ENCODE results near the gene SNX1. TPM values are rescaled to one million over a fixed set of nuclear protein-coding genes. Genes with fewer than 3 reads are reported as not detected.
"Not testable (repeated sequence)": the region's sequence is repeated elsewhere in the genome, so short reads cannot be mapped to it uniquely, and the experiment has no call there.

SNX1 gene, protein sequence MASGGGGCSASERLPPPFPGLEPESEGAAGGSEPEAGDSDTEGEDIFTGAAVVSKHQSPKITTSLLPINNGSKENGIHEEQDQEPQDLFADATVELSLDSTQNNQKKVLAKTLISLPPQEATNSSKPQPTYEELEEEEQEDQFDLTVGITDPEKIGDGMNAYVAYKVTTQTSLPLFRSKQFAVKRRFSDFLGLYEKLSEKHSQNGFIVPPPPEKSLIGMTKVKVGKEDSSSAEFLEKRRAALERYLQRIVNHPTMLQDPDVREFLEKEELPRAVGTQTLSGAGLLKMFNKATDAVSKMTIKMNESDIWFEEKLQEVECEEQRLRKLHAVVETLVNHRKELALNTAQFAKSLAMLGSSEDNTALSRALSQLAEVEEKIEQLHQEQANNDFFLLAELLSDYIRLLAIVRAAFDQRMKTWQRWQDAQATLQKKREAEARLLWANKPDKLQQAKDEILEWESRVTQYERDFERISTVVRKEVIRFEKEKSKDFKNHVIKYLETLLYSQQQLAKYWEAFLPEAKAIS
- total RNA-seq = 111 TPM
- long read RNA-seq, transcript SNX1-208 (15 exons, 1,971 nt) = major isoform, 196 of 235 reads
- long read RNA-seq, partial matches to known transcripts = 13 of 235 reads
- long read RNA-seq, other reads (novel, unspliced or antisense) = 23 of 235 reads

DNA sequence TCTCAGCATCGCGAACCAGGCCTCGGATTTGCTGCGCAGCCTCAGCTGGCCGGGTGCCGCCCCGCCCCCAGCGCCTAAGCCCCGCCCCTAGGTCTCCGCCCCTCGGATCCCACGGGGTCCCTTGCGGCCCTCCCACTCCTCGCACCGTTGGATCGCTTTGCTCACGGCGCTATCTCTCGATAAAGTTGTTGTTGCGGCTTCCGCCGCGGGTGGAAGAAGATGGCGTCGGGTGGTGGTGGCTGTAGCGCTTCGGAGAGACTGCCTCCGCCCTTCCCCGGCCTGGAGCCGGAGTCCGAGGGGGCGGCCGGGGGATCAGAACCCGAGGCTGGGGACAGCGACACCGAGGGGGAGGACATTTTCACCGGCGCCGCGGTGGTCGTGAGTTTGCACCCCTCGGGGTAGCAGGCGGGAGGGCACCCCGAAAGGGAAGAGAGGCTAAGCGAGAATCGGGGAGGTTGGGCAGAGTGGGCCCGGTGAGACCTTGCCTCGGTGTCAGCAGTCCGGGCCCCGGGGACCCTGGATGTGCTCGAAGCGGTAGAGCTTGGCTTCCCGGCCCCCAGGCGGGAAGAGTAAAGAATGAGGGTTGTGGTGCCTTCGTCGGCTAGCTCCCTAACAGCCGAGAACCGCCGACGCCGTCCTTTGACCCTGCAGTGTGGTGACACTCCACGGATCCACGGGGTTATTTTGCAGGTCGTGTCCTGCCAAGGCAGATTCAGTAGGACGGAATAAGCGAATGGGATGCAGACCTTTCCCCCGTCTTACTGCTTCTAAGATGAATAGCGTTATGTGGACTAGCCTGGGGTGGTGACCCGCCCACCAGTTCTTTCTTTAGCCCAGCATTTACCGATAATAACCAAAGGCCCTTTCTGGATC is at the start of gene SNX1:
TSS of gene SNX1 (plus strand) at position 188 of the 873 bp plus-strand sequence. CDS start at position 220, 32 bp downstream.
- peak; percentile 98 for DNase-seq (ENCODE audit: low spot score)
- intact Hi-C loops (cut with DNase I) = loop anchor here (5.0 kb wide), 1 partner anchor 56 kb away; the partner anchor contains the start of gene SNX22

DNA sequence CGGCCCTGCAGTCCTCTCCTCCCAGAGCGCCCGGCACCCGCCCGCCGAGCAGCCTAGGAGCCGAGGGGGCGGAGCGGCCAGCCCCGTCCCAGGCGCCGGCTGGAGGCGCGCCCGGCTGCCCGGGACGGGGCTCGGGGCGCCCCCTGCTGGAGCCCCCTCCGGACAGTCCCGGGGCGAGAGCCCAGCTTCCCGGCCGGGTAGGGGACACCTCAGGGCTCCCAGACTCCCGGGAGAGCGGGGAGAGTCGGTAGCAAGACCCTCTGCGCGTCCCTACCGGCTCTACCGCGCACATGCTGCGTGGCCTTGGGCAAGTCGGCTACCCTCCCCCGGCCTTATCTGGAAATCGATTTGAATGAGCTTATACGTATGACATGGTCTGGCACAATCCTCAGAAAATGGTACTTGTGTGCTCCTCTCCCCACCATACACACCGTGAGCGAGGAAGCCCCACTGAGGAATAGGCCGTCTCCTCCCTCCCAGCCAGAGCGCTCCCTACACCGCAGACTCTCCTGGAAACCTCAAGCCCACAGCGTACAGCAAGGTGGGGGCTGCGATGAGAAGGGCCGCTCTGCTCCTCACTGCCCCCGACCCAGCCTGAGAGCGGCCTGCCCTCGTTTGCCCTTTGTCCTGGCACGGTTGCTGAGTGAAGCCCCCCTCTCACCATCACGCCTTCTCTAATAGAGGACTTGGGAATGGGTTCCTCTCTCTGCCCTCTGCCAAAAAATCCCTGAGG is 49.2 kb upstream of the SNX1 start, which contains the start of gene DAPK2:
TSS of gene DAPK2 (minus strand) at position 65 of the 733 bp plus-strand sequence. CDS start 6,224 bp downstream, outside the sequence.
- intact Hi-C loops (cut with DNase I) = loop anchor here (5.0 kb wide), 4 partner anchors 99 to 294 kb away; partner anchors contain the start of gene HERC1
- peak; percentile 91 for DNase-seq (ENCODE audit: low spot score)

DNA sequence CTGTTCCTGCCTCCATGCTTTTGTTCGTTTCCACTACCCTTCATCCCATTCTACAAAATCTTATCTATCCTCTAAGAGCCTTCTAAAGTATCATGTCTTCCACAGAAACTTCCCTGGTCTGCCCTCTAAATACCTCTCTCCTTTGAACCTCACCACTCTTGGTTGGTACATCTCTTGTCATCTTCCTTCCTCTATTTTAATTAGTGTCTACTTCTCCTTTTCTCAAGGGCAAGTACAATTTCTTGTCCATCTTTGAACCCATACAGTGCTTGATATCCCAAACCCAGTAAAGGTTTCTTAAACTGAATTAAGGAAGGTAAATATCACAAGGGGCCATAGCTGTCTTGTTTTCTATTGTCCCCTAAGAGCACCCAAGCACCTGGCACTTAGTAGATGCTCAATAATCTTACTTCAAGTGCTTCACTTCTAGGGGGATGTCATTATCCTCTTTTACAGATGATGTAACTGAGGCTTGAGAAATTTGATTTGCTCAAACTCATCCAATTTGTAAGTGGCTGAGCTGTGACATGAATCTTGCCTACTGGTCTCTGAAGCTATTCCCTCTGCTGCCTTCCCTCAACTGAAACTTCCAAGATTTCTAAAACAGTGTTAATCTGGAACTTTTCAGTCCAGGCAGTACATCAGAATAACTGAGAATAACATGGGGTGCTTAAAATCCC is 46.9 kb upstream of the SNX1 start:
- no peak for DNase-seq (ENCODE audit: low spot score)
- intact Hi-C loops (cut with DNase I) = loop anchor here (5.0 kb wide), 4 partner anchors 102 to 297 kb away; partner anchors contain the start of gene HERC1

DNA sequence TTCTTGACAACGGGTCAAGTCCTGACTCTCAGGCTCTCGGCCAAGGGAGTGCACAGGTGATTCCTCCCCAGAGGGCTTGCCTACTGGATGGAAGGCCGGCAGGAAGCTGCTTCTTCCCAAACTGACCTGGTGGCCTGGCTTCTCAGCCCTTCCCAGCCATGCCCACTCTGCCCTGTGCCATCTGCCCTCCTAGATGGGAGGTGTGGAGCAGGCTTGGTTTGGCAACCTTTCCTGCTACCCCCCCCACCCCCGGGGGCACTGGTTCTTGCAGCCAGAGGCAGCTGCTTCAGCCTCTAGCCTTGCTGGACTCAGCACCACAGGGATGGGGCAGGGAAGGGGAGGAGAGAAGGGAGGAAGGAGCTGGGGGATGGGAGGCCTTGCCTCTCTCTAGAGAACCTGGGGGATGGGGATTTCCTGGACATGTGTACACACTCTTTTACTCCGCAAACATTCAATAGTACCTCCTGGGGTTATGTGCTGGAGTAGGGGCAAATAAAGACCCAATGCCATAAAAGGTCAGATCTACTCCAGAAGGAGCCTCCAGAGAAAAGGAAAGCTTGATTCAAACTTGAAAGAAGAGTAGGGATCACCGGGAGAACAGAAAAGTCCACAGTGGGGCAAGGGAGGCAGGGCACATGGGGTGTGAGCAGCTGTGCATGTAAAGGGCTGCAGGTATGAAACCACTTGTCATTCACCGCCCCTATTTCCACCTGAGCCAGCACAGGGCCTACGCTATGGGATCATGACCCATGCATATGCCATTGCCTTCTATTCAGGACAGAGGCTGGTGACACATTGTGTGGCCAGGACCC is 45.3 kb upstream of the SNX1 start:
- DNase-seq (ENCODE audit: low spot score) = no peak
- intact Hi-C loops (cut with DNase I) = no loop called here

DNA sequence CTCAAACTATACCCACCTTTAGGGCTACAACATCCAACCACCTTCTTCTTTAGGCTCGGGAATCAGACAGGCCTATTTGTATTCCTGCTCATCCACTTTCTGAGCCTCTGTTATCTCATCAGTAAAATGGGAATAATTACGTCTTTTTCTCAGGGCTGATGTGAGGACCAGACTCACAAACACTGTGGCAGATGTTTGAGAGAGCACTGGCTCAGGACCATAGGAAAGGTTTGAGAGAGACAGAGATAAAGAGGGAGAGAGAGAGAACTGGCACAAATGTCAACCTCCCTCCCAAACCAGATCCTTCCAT is 44.7 kb upstream of the SNX1 start:
- DNase-seq (ENCODE audit: low spot score) = no peak
- intact Hi-C loops (cut with DNase I) = no loop called here

DNA sequence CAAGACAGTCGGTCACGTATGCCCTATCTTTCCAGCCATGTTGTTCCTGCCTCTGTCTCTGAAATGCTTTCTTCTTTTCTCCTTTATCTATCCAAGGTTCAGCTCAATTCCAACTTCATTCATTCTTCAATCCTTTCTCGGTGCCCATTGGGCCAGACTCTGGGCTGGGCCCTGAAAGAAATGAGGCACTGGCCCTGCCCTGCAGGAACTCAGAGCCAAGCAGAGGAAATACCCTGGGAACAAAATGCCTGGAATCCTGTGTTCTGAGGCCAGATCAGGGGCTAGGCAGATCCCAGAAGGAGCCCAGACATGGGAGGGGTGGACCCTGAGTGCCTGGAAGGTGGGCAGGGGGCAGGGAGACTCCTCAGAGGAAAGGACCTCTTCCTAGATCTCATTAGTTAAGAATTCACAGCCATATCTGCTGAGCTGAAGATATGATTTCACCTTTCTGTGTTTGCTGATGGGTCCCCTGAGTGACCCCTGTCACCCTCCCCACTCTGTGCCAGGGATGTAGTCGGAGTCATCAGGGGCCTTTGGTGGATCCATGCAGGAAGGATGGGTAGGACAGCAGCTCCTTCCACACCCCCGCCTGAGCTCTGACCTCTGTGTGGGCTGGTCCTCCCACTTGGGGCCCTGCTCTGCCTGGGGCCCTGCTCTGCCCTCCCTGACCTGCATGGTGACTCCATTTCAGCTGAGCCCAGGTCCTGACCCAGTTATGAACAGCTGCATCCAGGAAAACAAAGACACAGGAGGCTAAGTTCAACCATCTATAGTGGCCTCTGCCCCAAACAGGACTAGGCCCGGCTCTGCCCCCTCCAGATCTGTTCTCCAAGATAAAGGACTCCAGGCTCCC is 44.1 kb upstream of the SNX1 start:
- DNase-seq (ENCODE audit: low spot score) = no peak
- intact Hi-C loops (cut with DNase I) = no loop called here

DNA sequence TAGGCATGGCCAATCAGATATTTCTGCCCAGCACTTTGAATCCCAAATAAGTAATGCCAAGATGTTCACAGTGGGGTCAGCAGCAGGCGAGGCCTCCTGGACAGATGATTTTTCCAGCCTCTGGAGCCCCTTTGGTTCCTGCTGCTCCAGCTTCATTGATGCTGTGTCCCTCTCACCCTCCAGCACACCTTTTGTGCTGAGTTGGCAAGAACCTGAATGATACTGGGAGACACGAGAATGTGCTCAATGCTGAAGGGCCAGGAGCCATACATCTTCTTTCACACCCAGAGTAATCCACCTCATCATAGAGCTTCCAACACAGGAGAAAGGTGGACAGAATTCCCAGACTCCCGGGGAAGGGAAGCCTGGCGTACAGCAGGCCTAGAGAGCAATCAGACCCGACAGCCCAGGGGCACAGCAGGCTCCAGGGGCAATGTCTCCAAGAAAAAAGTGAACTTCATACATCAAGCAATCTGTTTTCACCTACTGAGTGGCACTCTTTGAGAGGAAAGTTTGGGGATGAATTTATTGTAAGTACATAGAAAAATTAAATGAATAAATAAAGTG is 42.8 kb upstream of the SNX1 start:
- intact Hi-C loops (cut with DNase I) = no loop called here
- no peak for DNase-seq (ENCODE audit: low spot score)

DNA sequence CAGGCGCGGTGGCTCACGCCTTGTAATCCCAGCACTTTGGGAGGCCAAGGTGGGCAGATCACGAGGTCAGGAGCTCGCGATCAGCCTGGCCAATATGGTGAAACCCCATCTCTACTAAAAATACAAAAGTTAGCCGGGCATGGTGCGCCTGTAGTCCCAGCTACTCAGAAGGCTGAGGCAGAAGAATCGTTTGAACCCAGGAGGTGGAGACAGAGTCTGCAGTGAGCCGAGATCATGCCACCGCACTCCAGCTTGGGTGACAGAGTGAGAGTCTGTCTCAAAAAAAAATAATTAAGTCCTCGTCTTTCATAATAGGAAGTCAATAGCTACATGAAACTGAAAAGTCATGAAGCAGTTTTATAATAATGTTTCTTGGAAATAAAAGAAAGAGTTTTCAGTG is 42.1 kb upstream of the SNX1 start:
- intact Hi-C loops (cut with DNase I); DNase-seq (ENCODE audit: low spot score): not testable (repeated sequence)

DNA sequence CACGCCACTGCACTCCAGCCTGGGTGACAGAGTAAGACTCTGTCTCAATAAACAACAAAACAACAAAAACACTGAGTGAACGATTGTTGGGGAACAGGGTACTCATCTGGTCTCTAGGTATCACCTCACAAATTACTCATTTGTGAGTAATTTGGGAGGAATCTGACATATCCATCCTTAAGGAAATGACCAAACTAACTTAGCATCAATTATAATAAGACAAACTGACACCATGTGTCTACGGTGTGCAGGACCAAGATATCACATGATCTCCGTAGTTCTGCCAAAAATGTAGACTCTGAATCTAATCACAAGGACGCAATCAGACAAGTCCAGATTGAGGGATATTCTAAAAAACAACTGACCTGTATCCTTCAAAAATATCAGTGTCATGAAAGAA is 37.5 kb upstream of the SNX1 start:
- intact Hi-C loops (cut with DNase I) = no loop called here
- no peak for DNase-seq (ENCODE audit: low spot score)

DNA sequence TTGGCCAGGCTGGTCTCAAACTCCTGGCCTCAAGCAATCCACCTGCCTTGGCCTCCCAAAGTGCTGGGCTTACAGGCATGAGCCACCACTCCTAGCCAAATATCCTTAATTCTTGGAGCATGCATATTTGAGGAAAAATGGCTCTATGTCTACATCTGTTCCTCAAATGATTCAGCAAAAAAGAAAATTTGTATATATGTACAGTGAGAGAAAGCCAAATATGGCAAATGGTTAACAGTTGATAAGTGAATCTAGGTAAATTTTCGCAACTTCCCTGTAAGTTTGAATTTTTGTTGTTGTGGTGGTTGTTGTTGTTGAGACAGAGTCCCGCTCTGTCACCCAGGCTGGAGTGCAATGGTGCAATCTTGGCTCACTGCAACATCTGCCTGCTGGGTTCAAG is 36.7 kb upstream of the SNX1 start:
- intact Hi-C loops (cut with DNase I) = not testable (repeated sequence)

DNA sequence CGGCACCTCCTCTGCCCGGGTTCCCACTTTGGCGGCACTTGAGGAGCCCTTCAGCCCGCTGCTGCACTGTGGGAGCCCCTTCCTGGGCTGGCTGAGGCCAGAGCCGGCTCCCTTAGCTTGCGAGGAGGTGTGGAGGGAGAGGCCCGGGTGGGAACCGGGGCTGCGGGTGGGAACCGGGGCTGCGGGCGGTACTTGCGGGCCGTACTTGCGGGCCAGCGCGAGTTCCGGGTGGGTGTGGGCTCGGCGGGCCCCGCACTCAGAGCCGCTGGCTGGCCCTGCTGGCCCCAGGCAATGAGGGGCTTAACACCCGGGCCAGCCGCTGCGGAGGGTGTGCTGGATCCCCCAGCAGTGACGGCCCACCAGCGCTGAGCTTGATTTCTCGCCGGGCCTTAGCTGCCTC is 35.1 kb upstream of the SNX1 start:
- intact Hi-C loops (cut with DNase I) = no loop called here
- no peak for DNase-seq (ENCODE audit: low spot score)

More for the DNA sequence above, 36.7 kb upstream of the SNX1 start:
- DNase-seq (ENCODE audit: low spot score) = not testable (repeated sequence)

DNA sequence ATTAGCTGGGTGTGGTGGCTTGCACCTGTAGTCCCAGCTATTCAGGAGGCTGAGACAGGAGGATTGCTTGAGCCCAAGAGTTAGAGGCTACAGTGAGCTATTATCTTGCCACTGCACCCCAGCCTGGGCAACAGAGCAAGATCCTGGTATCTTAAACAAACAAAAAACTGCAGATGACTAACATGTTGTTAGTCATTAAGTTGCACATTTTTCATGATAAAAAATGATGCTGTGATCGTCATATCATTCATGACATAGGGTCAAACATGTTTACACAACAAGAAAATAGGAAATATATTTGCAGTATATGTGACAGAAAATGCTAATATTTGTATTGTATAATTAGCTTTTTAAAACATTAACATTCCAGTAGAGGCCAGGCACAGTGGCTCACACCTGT is 29.3 kb upstream of the SNX1 start:
- no peak for DNase-seq (ENCODE audit: low spot score)
- intact Hi-C loops (cut with DNase I) = loop anchor here (2.0 to 5.0 kb wide), 2 partner anchors 174 to 314 kb away; no protein-coding TSS in a partner anchor

DNA sequence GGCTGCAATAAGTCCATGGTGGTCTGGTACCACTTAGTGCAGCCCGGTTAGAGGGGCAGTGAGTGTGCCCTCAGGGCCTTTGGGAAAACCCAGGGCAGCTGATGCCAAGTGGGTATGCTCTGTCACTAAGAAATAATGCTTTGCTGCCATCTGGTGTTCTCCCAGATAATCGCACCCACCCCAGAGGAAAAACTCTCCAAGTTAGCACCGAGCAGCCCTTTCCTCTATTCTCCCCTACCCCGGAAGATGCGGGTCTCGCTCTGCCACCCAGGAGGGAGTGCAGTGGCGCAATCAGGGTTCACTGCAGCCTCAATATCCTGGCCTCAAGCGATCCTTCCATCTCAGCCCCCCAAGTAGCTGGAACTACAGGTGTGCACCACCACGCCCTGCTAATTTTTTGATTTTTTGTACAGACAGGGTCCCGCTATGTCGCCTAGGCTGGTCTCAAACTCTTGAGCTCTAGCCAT is 28.2 kb upstream of the SNX1 start:
- intact Hi-C loops (cut with DNase I) = loop anchor here (2.0 to 5.0 kb wide), 2 partner anchors 175 to 315 kb away; no protein-coding TSS in a partner anchor
- peak; percentile 80 for DNase-seq (ENCODE audit: low spot score)

DNA sequence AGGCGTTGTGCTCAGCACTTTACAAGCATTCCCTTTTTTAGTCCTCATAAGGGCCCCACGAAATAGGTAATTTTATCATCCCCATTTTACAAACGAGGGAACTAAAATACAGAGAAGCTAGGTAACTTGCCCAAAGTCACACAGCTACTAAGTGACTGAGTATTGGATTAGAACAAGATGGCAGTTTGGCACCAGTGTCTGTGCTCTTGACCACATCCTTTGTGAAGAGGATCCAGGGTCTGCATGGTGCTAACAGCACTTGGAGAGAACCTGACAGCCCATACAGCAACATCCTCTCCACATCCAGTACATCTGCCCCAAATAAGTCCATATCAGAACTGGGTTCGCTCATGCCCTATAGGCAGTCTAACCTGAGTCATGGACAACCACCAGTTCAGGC is 27.6 kb upstream of the SNX1 start:
- no peak for DNase-seq (ENCODE audit: low spot score)
- intact Hi-C loops (cut with DNase I) = loop anchor here (5.0 kb wide), 1 partner anchor 176 kb away; no protein-coding TSS in a partner anchor

DNA sequence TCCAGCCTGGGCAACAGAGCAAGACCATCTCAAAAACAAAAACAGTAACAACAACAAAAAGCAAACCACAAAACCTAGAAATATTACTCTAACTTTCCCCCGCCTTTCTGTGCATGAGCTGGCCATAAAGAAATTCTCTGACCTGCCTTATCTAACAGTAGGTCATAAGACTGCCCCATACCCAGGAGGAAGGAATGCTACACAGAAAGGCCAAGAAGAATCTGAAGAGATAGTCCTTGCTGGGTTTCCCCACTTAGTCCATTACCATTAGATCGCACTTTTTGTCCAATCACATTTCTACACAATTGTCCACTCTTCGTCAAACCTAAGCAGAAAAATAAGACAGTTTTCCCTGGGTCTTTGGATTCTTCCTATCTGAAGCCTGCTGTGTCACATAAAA is 25.7 kb upstream of the SNX1 start:
- intact Hi-C loops (cut with DNase I) = no loop called here
- DNase-seq (ENCODE audit: low spot score) = no peak

Data from cardiac septum (tissue), 1 donor.